ENCODE data around the gene GADD45A.
"Not testable (repeated sequence)": the region's sequence is repeated elsewhere in the genome, so short reads cannot be mapped to it uniquely, and the experiment has no call there.

Gene GADD45A

GRCh38 chr1:67722292-67722944 lies 37.4 kb downstream of the GADD45A start:
- no peak for DNase-seq

DNA sequence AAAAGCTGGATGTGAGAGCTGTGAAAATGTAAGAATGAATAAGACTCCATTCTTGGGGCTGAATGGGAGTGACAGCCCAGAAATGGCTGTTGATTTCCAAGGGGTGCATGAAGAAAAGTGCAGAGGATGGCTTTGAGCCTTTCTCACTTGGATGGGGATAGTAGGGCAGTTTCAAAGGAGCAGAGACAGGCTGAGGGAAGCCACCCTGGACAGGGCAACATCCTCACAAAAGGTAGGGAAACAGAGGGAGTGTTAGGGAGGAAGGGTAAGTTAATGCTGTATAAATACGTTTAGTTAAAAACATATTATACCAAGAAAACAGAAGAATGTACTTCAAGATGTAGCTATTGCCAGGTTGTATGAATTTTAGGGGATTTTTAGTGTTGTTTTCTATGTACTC lies 38.1 kb downstream of the GADD45A start:
- DNase-seq: no peak

- DNase-seq: no peak
Measured at GRCh38 chr1:67723620-67724019, 38.6 kb downstream of the GADD45A start.

DNA sequence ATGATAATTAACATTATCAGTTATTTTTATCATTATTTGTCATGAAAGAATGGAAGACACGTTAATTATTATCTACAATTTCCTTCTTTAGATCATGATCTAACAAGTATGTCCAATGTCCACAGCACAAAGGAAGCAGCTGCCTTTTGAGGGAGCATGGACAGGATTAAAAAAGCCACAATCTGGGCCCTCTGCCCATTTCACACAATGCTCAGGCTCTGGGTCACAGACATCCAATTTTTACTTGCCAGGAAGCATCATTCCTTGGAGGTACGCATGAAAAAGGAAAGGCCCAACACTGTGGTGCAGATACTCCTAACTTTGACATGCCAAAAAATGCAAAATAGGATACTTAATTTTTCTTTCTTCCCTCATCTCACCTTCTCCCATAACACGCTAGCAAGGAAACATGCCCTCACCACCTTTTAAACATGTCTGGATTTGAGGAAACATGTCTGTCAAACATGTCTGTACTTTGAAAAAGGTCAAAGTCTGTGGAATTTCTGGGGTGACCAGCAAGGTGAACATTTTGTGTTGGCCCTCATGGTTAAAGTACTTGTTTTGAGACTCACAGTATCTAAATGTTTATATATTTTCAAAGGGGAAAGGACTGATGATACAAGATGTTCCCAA lies 40.0 kb downstream of the GADD45A start:
- DNase-seq: no peak

- no peak for DNase-seq
Measured at GRCh38 chr1:67726224-67726623, 41.2 kb downstream of the GADD45A start.

GRCh38 chr1:67729872-67730271 lies 44.9 kb downstream of the GADD45A start:
- DNase-seq: no peak

- DNase-seq: not testable (repeated sequence)
Measured at GRCh38 chr1:67730312-67730711, 45.3 kb downstream of the GADD45A start.

DNA sequence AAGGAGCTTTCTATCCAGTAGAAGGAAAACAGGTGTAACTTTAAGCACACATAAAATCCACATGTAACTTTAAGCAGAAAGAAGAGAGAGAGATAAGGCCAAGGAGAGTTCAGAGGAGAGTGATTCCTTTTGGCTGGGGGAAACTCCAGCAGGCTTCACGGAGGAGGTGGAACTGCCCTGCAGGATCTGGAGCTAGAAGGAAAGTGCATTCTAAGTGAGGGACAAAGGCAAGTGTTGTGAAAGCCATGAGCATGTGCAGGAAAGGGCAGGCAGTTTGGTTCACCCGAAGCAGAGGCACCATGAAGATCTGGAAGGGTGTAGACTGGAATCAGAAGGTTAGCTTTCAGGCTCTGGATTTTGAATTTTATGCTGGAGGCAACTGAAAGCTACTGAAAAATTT lies 46.3 kb downstream of the GADD45A start:
- DNase-seq: no peak

DNA sequence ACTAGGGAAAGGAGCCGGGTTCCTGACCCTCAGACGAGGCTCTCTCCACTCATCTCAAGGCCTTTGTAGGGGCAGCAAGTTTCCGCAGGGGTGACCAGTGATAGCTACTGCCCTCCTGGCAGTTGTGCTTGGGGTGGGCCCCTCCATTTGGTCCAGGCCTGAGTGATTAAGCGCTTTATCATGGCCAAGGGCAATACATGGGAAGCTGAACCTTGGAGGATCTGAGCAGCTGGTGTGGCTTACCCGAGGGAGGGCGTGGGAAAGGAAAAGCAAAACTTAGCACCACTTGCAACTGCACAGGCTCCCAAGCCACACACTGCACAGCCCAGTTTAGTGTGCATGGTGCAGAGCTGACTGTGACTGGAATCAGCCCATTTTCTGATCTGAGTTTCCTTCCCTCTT lies 47.8 kb downstream of the GADD45A start:
- no peak for DNase-seq

GRCh38 chr1:67733681-67734322 lies 48.8 kb downstream of the GADD45A start:
- no peak for DNase-seq

GRCh38 chr1:67734323-67734690 lies 49.3 kb downstream of the GADD45A start:
- DNase-seq: no peak

DNA sequence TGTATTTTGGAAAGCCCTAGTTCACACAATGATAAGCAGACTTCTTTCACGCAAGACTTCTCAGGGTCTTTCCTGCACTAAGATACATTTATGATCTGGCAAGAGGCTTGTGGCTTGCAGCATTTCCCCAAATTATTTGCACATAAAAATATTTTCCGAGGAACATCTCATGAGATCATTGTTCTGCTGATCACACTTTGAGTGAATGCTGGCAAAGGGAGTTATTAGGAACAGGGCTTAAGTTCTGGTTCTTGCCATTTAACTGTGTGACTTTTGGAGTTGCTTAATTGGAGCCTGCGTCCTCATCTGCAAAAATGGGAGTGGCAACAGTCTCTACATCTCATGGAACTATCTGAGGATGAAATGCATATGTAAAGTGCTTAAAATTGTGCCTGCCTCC lies 50.2 kb downstream of the GADD45A start:
- DNase-seq: no peak

DNA sequence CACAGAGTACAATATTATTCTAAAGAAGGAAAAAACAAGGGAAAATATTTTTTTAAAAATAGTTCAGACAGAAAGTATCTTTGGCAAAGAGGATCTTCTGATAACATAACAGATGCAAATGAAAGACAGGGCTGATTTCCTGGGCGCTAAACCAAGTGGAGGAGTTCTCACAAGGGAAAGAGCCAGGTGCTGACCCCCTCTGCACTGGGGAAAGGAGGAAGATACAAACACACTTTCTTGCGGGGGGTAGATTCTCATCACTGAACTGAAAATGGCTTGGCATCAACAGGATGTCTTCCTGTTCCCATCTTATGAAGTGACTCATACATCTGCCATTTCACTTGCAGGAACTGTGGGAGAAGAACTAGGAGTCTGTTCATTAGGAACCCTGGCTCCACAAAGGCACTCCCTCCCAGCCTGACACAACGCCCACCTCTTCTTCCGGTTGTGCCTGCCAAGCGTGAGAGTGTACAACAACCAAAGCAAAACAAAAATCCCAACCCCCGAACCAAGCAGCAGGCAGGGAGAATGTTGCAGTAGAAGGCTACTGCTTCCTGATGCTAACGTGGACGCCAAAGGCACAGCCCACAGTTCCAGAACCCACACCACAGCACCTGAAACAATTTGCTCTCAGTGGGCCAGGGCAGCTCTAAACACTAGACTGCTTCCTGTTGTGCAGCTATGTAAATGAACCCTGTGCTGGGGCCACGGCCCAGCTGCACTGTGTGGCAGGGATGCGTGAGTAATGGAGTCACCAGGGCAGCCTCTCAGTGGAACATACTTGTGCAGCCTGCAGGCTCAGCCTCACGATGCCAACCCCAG lies 51.0 kb downstream of the GADD45A start:
- peak; percentile 8 for DNase-seq

DNA sequence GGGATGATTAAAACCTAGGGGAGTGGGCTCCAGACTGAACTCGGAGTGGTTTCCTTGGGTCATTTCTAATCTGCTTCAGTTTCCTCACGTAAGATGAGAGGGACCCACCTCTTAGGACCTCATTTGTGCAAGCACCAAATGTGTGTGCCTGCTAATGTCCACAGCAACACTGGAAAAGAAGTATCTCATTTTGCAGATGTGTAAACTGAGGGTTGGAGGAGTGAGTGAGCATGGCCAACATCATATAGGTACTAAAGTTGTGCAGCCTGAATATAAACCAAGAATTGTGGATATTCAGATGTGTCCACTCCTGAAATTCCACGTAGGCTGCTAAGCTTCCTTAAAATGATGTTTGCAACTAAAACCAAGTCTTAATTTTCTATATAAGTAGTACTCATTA lies 51.7 kb downstream of the GADD45A start:
- no peak for DNase-seq

DNA sequence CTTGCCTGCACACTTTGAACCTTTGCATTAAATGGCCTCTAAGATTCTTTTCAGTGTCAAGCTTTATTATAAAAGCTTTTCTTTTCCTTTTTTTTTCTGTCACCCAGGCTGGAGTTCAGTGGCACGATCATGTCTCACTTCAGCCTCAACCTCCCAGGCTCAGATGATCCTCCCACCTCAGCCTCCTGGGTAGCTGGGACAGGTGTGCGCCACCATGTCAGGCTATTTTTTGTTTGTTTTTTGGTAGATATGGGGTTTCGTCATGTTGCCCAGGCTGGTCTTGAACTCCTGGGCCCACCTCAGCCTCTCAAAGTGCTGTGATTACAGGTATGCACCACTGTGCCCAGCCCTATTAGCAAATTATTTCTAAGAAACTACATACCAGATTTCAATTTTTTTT lies 52.9 kb downstream of the GADD45A start:
- no peak for DNase-seq
